Activated CD4-positive, alpha-beta T cell treated with anti-CD3 and anti-CD28 coated beads, Interleukin-2, amount 10 ng/mL, durations not matched to agents 7 days and 5 days (primary cell): ENCODE measurements around the gene CD48. TPM values are rescaled to one million over a fixed set of nuclear protein-coding genes. Genes with fewer than 3 reads are reported as not detected.
"Not testable (repeated sequence)": the region's sequence is repeated elsewhere in the genome, so short reads cannot be mapped to it uniquely, and the experiment has no call there.

Experiments
- CTCF ChIA-PET: fragments of 350-600 bp; sonication (Branson Sonifier 250); formaldehyde crosslinking; loops from one replicate; lab custom pipeline; 2021; ENCODE audit warnings: antibody characterized with exemption; lab: Charles Lee
- POLR2A ChIA-PET: fragments of 350-600 bp; sonication (Branson Sonifier 250); formaldehyde crosslinking; loops from one replicate; lab custom pipeline; 2021; ENCODE audit warnings: antibody characterized with exemption; lab: Charles Lee
- DNase-seq: peaks from one replicate; pipeline ENCODE4 v3.0.0-alpha.2; 2020
- H3K27ac Mint-ChIP-seq: one replicate; pipeline ENCODE4 v1.8.0; 2021; ENCODE audit warnings: mild to moderate bottlenecking, moderate library complexity, mixed read lengths
- H3K27me3 Mint-ChIP-seq: one replicate; pipeline ENCODE4 v1.8.0; 2021; ENCODE audit warnings: mixed read lengths
- H3K36me3 Mint-ChIP-seq: one replicate; pipeline ENCODE4 v1.8.0; 2021; ENCODE audit warnings: low read depth, mixed read lengths
- H3K4me1 Mint-ChIP-seq: one replicate; pipeline ENCODE4 v1.8.0; 2021; ENCODE audit warnings: mixed read lengths
- H3K4me3 Mint-ChIP-seq: one replicate; pipeline ENCODE4 v1.8.0; 2021; ENCODE audit warnings: mild to moderate bottlenecking, moderate library complexity, mixed read lengths
- H3K9me3 Mint-ChIP-seq: one replicate; pipeline ENCODE4 v1.8.0; 2021; ENCODE audit warnings: mixed read lengths
- total RNA-seq, 2 experiments: library from RNA; stranded (reverse); gene quantifications; one replicate each; pipeline ENCODE4 v1.2.3, GENCODE V29; 2021

The CD48 gene
- total RNA-seq, 2 experiments from 2014 or later, result 294 to 309 TPM

GRCh38 chr1:160710517-160711252 lies 937 bp downstream of the CD48 start:
- ChIA-PET POLR2A (no interaction called here), CTCF (interaction anchor here (1.0 to 2.0 kb wide), 4 partner anchors 12 to 67 kb away, joined by 3 to 5 read pairs (median 4); no protein-coding TSS in a partner anchor)
- no peaks in the 10 kb centered on the region for H3K27me3 Mint-ChIP-seq
- H3K36me3 Mint-ChIP-seq, result peaks cover 4% of the 10 kb centered on the region
- no peaks in the 10 kb centered on the region for H3K9me3 Mint-ChIP-seq
- H3K4me1 Mint-ChIP-seq, result peaks cover 37% of the 10 kb centered on the region
- DNase-seq, result no peak
- H3K4me3 Mint-ChIP-seq, result no peak overlapping the region
- H3K27ac Mint-ChIP-seq, result no peak overlapping the region

- DNase-seq, result no peak
- Mint-ChIP-seq H3K9me3 (no peaks in the 10 kb centered on the region), H3K27ac (no peak overlapping the region), H3K4me1 (peaks cover 42% of the 10 kb centered on the region), H3K36me3 (peaks cover 13% of the 10 kb centered on the region), H3K27me3 (no peaks in the 10 kb centered on the region), H3K4me3 (no peak overlapping the region)
- POLR2A ChIA-PET, result no interaction called here
- CTCF ChIA-PET, result interaction anchor here (0.9 to 3.3 kb wide), 3 partner anchors 10 to 29 kb away, joined by 3 to 23 read pairs (median 6); no protein-coding TSS in a partner anchor
These were observed 1.9 kb downstream of the CD48 start for GRCh38 chr1:160709715-160710114.

- Mint-ChIP-seq H3K27ac (no peak overlapping the region), H3K4me3 (no peak overlapping the region), H3K36me3 (peaks cover 21% of the 10 kb centered on the region), H3K4me1 (peaks cover 45% of the 10 kb centered on the region), H3K9me3 (no peaks in the 10 kb centered on the region), H3K27me3 (no peaks in the 10 kb centered on the region)
- ChIA-PET POLR2A (interaction anchor here (0.7 to 1.1 kb wide), 2 partner anchors 14 to 36 kb away, joined by 3 read pairs; no protein-coding TSS in a partner anchor), CTCF (interaction anchor here (1.0 to 3.3 kb wide), 6 partner anchors 18 to 246 kb away, joined by 3 to 23 read pairs (median 6); partner anchors contain the start of gene ITLN2)
- DNase-seq, result peak; percentile 53
These were observed 2.8 kb downstream of the CD48 start for GRCh38 chr1:160708801-160709200.

- CTCF ChIA-PET, result interaction anchor here (0.6 to 3.3 kb wide), 16 partner anchors 10 to 246 kb away, joined by 3 to 23 read pairs (median 4); partner anchors contain the start of gene ITLN2
- Mint-ChIP-seq H3K27me3 (no peaks in the 10 kb centered on the region), H3K36me3 (peaks cover 28% of the 10 kb centered on the region), H3K4me1 (peaks cover 48% of the 10 kb centered on the region), H3K27ac (no peak overlapping the region), H3K9me3 (no peaks in the 10 kb centered on the region), H3K4me3 (no peak overlapping the region)
- POLR2A ChIA-PET, result interaction anchor here (0.7 to 1.1 kb wide), 2 partner anchors 15 to 35 kb away, joined by 3 read pairs; no protein-coding TSS in a partner anchor
- no peak for DNase-seq
These were observed 3.5 kb downstream of the CD48 start for GRCh38 chr1:160708118-160708517.

GRCh38 chr1:160707236-160708064 lies 4.2 kb downstream of the CD48 start:
- Mint-ChIP-seq H3K4me1 (peaks cover 48% of the 10 kb centered on the region), H3K27ac (no peak overlapping the region), H3K4me3 (no peak overlapping the region), H3K27me3 (no peaks in the 10 kb centered on the region), H3K36me3 (peaks cover 34% of the 10 kb centered on the region), H3K9me3 (no peaks in the 10 kb centered on the region)
- DNase-seq, result peak; percentile 50
- POLR2A ChIA-PET, result interaction anchor here (0.5 to 1.5 kb wide), 2 partner anchors 17 to 24 kb away, joined by 3 to 5 read pairs; no protein-coding TSS in a partner anchor
- CTCF ChIA-PET, result interaction anchor here (0.6 to 3.3 kb wide), 21 partner anchors 8 to 247 kb away, joined by 3 to 23 read pairs (median 5); partner anchors contain the start of gene ITLN2

- POLR2A ChIA-PET, result interaction anchor here (1.5 kb wide), 1 partner anchor 24 kb away, joined by 5 read pairs; no protein-coding TSS in a partner anchor
- CTCF ChIA-PET, result interaction anchor here (0.7 to 3.3 kb wide), 17 partner anchors 8 to 293 kb away, joined by 3 to 23 read pairs (median 6); partner anchors contain the start of gene ITLN2
- Mint-ChIP-seq H3K27ac (no peak overlapping the region), H3K9me3 (no peaks in the 10 kb centered on the region), H3K27me3 (no peaks in the 10 kb centered on the region), H3K36me3 (peaks cover 41% of the 10 kb centered on the region), H3K4me3 (no peak overlapping the region), H3K4me1 (peaks cover 48% of the 10 kb centered on the region)
- DNase-seq, result no peak
These were observed 4.9 kb downstream of the CD48 start for GRCh38 chr1:160706526-160707235.

- no peaks in the 10 kb centered on the region for H3K27me3 Mint-ChIP-seq
- peaks cover 53% of the 10 kb centered on the region for H3K4me1 Mint-ChIP-seq
- H3K36me3 Mint-ChIP-seq, result peaks cover 48% of the 10 kb centered on the region
- peak overlapping the region; percentile 60 for H3K27ac Mint-ChIP-seq
- ChIA-PET POLR2A (no interaction called here), CTCF (interaction anchor here (0.6 to 2.7 kb wide), 6 partner anchors 20 to 445 kb away, joined by 3 to 8 read pairs (median 6); no protein-coding TSS in a partner anchor)
- DNase-seq, result no peak
- H3K9me3 Mint-ChIP-seq, result no peaks in the 10 kb centered on the region
- H3K4me3 Mint-ChIP-seq, result no peak overlapping the region
These were observed 5.9 kb downstream of the CD48 start for GRCh38 chr1:160705742-160706141.

- H3K4me3 Mint-ChIP-seq, DNase-seq, POLR2A ChIA-PET, H3K9me3 Mint-ChIP-seq, H3K27me3 Mint-ChIP-seq: not testable (repeated sequence)
- Mint-ChIP-seq H3K36me3 (peaks cover 52% of the 10 kb centered on the region), H3K27ac (peak overlapping the region; percentile 60), H3K4me1 (peaks cover 58% of the 10 kb centered on the region)
- CTCF ChIA-PET, result interaction anchor here (1.0 kb wide), 1 partner anchor 8 kb away, joined by 3 read pairs; no protein-coding TSS in a partner anchor
These were observed 6.4 kb downstream of the CD48 start for GRCh38 chr1:160705212-160705621.

GRCh38 chr1:160704250-160704649 lies 7.4 kb downstream of the CD48 start:
- DNase-seq, result no peak
- POLR2A ChIA-PET, result no interaction called here
- peak overlapping the region; percentile 32 for H3K27ac Mint-ChIP-seq
- H3K4me1 Mint-ChIP-seq, result peaks cover 62% of the 10 kb centered on the region
- H3K27me3 Mint-ChIP-seq, result no peaks in the 10 kb centered on the region
- H3K36me3 Mint-ChIP-seq, result peaks cover 54% of the 10 kb centered on the region
- CTCF ChIA-PET, result interaction anchor here (1.0 to 2.8 kb wide), 2 partner anchors 9 to 23 kb away, joined by 3 to 7 read pairs; no protein-coding TSS in a partner anchor
- H3K4me3 Mint-ChIP-seq, result peak overlapping the region; percentile 9
- H3K9me3 Mint-ChIP-seq, result no peaks in the 10 kb centered on the region

- H3K4me1 Mint-ChIP-seq, result peaks cover 80% of the 10 kb centered on the region
- no peak overlapping the region for H3K4me3 Mint-ChIP-seq
- no peaks in the 10 kb centered on the region for H3K27me3 Mint-ChIP-seq
- H3K36me3 Mint-ChIP-seq, result peaks cover 69% of the 10 kb centered on the region
- H3K27ac Mint-ChIP-seq, result peak overlapping the region; percentile 17
- H3K9me3 Mint-ChIP-seq, result no peaks in the 10 kb centered on the region
- DNase-seq, result no peak
- CTCF ChIA-PET, result interaction anchor here (1.1 to 2.8 kb wide), 2 partner anchors 21 to 75 kb away, joined by 4 to 7 read pairs; no protein-coding TSS in a partner anchor
- POLR2A ChIA-PET, result no interaction called here
These were observed 9.5 kb downstream of the CD48 start for GRCh38 chr1:160702100-160702499.

GRCh38 chr1:160692390-160692789 lies 19.2 kb downstream of the CD48 start:
- H3K27me3 Mint-ChIP-seq, H3K9me3 Mint-ChIP-seq, POLR2A ChIA-PET, H3K4me3 Mint-ChIP-seq, H3K27ac Mint-ChIP-seq, DNase-seq: not testable (repeated sequence)
- Mint-ChIP-seq H3K4me1 (peaks cover 80% of the 10 kb centered on the region), H3K36me3 (peaks cover 62% of the 10 kb centered on the region)
- CTCF ChIA-PET, result interaction anchor here (1.0 to 1.6 kb wide), 3 partner anchors 10 to 405 kb away, joined by 3 to 13 read pairs (median 4); no protein-coding TSS in a partner anchor
